Keratinocyte (primary cell): ENCODE results near the gene GXYLT1. TPM values are rescaled to one million over a fixed set of nuclear protein-coding genes. Genes with fewer than 3 reads are reported as not detected.

Source experiments
- DNase-seq: peaks from one replicate; pipeline ENCODE4 v3.0.0-alpha.2; 2011; ENCODE audit warnings: low read depth, missing footprints, low spot score
- FAIRE-seq: peaks from 2 replicates; lab custom pipeline; 2011; peaks lifted over from hg19 to GRCh38; lab: Jason Lieb, UNC
- H2AFZ ChIP-seq: 2 replicates; pipeline ENCODE4 v1.6.0; 2012; ENCODE audit warnings: low read length, control low read depth, inconsistent platforms; ENCODE audit not compliant: control insufficient read depth
- H3K27ac ChIP-seq: 2 replicates; pipeline ENCODE4 v1.5.1; 2011; ENCODE audit warnings: low read length; ENCODE audit not compliant: control insufficient read depth, insufficient read depth
- H3K27me3 ChIP-seq: 3 replicates; pipeline ENCODE4 v1.6.0; 2011; ENCODE audit warnings: low read length; ENCODE audit not compliant: control insufficient read depth, insufficient read depth; ENCODE audit errors: extremely low read depth
- H3K36me3 ChIP-seq, 2 experiments: 2 replicates in 1 of 2; 3 replicates in 1 of 2; pipeline ENCODE4 v1.5.1; 2011; ENCODE audit warnings: low read length in 2 of 2, mild to moderate bottlenecking in 1 of 2; ENCODE audit not compliant: control insufficient read depth in 2 of 2, insufficient read depth in 2 of 2; ENCODE audit errors: extremely low read depth in 1 of 2
- H3K4me1 ChIP-seq: 3 replicates; pipeline ENCODE4 v1.5.1; 2011; ENCODE audit warnings: low read length; ENCODE audit not compliant: control insufficient read depth, insufficient read depth; ENCODE audit errors: extremely low read depth
- H3K4me2 ChIP-seq: 3 replicates; pipeline ENCODE4 v1.6.0; 2011; ENCODE audit warnings: low read depth, low read length; ENCODE audit not compliant: control insufficient read depth, insufficient read depth; ENCODE audit errors: extremely low read depth
- H3K4me3 ChIP-seq, 3 experiments: fragments of 200-600 bp in 1 of 3; sonication (generic) in 1 of 3; 2 replicates in 2 of 3; 3 replicates in 1 of 3; pipeline ENCODE4 v1.5.1; 2011 to 2016; ENCODE audit warnings: low read length in 3 of 3, mild to moderate bottlenecking in 3 of 3, control low read depth in 2 of 3, inconsistent platforms in 1 of 3, low read depth in 1 of 3, mixed read lengths in 1 of 3, mixed run types in 1 of 3, moderate library complexity in 1 of 3; ENCODE audit not compliant: control insufficient read depth in 2 of 3, insufficient read depth in 2 of 3; ENCODE audit errors: extremely low read depth in 1 of 3
- H3K79me2 ChIP-seq: 2 replicates; pipeline ENCODE4 v1.6.0; 2012; ENCODE audit warnings: low read length; ENCODE audit not compliant: control insufficient read depth, insufficient read depth
- H3K9ac ChIP-seq: 3 replicates; pipeline ENCODE4 v1.6.0; 2011; ENCODE audit warnings: low read length; ENCODE audit not compliant: control insufficient read depth, insufficient read depth; ENCODE audit errors: extremely low read depth
- H3K9me1 ChIP-seq: 3 replicates; pipeline ENCODE4 v1.6.0; 2011; ENCODE audit warnings: low read length; ENCODE audit not compliant: control insufficient read depth, insufficient read depth; ENCODE audit errors: extremely low read depth
- H3K9me3 ChIP-seq: 2 replicates; pipeline ENCODE4 v1.5.1; 2012; ENCODE audit warnings: low read depth, low read length; ENCODE audit not compliant: control insufficient read depth
- H4K20me1 ChIP-seq: 3 replicates; pipeline ENCODE4 v1.6.0; 2011; ENCODE audit warnings: low read length; ENCODE audit not compliant: control insufficient read depth, insufficient read depth; ENCODE audit errors: extremely low read depth
- EZH2 ChIP-seq: IDR thresholded peaks from one replicate; pipeline ENCODE4 v1.6.1; 2012; ENCODE audit warnings: inconsistent platforms, mild to moderate bottlenecking, low read length, moderate library complexity
- dilution Hi-C: fragments of 300-500 bp; cut with MboI; formaldehyde crosslinking; loops from one replicate; pipeline ENCODE4 v1.7.0; 2020; ENCODE audit warnings: low sequenced_read_pairs; ENCODE audit not compliant: extremely low pct_ligation_motif_present
- polyA plus RNA-seq, 5 experiments: library from polyadenylated mRNA; depleted of rRNA in 3 of 5; stranded (reverse) in 3 of 5; stranded (forward) in 1 of 5; unstranded in 1 of 5; fragments of >200 nt; gene quantifications; 1 replicate in 1 of 5; 2 replicates in 3 of 5; 3 replicates in 1 of 5; pipeline versions ENCODE4 v1.2.1 to v1.2.3, GENCODE V29; 2011 to 2012; ENCODE audit warnings: missing spikeins in 2 of 5, low read depth in 1 of 5, low replicate concordance in 1 of 5
- TF ChIP-seq, protein P1 (sequence below), 3 experiments: IDR thresholded peaks in 1 of 3; conservative IDR thresholded peaks in 1 of 3; optimal IDR thresholded peaks in 1 of 3; 2 replicates in 2 of 3; 3 replicates in 1 of 3; pipeline versions ENCODE3 to v1.5.1; 2011; ENCODE audit warnings: low read length in 3 of 3, mild to moderate bottlenecking in 3 of 3, moderate library complexity in 2 of 3, control low read depth in 1 of 3, inconsistent platforms in 1 of 3; ENCODE audit not compliant: insufficient read depth in 2 of 3; ENCODE audit errors: extremely low read depth in 1 of 3

The GXYLT1 gene
- polyA plus RNA-seq, 1 donor (not counting 4 experiments of a cell fraction or from before 2014, with no cell fraction given): 8.1 TPM

DNA sequence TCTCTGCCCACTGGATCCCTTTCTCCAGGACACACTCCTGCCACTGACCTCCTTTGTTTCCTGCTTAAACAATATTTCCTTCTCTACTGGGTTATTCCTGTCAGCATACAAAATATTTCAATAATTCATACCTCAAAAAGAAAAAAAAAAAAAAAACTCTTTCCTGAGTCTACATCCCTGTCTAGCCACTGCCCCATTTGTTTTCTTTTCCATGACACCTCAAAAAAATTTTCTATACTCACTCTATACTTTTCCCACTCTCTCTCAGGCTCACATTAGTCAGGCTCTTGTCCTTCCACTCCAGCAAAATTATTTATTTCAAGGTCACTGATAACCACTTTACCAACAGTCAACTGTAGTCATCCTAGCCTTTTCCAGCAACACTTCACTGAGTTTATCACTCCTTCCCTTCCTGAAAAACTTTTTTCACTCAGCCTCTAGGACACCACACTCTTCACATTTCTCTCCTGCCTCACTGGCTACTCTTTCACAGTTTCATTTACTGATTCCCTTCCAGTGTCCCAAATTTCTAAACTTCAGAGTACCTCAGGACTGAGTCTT lies 29.4 kb upstream of the GXYLT1 start:
- FAIRE-seq (no peak), DNase-seq (no peak)
- no peaks in the 10 kb centered on the region for H3K27me3 ChIP-seq
- H3K9ac ChIP-seq: no peak overlapping the region
- dilution Hi-C loops: no loop called here
- TF ChIP-seq, protein P1, sequence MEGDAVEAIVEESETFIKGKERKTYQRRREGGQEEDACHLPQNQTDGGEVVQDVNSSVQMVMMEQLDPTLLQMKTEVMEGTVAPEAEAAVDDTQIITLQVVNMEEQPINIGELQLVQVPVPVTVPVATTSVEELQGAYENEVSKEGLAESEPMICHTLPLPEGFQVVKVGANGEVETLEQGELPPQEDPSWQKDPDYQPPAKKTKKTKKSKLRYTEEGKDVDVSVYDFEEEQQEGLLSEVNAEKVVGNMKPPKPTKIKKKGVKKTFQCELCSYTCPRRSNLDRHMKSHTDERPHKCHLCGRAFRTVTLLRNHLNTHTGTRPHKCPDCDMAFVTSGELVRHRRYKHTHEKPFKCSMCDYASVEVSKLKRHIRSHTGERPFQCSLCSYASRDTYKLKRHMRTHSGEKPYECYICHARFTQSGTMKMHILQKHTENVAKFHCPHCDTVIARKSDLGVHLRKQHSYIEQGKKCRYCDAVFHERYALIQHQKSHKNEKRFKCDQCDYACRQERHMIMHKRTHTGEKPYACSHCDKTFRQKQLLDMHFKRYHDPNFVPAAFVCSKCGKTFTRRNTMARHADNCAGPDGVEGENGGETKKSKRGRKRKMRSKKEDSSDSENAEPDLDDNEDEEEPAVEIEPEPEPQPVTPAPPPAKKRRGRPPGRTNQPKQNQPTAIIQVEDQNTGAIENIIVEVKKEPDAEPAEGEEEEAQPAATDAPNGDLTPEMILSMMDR (optimal IDR thresholded peaks at IDR 0.05 in 1 of 3, IDR thresholded peaks at IDR 0.05 in 1 of 3, conservative IDR thresholded peaks at IDR 0.05 in 1 of 3; ENCODE audit: extremely low read depth in 1 of 3, insufficient read depth in 2 of 3, low read length in 3 of 3): no peak
- TF ChIP-seq EZH2: no peak
- no peaks in the 10 kb centered on the region for H3K9me1 ChIP-seq
- no peaks in the 10 kb centered on the region for H3K36me3 ChIP-seq
- no peak overlapping the region for H2AFZ ChIP-seq
- H3K4me1 ChIP-seq: no peaks in the 10 kb centered on the region
- H3K9me3 ChIP-seq: no peaks in the 10 kb centered on the region
- no peaks in the 10 kb centered on the region for H3K79me2 ChIP-seq
- no peaks in the 10 kb centered on the region for H4K20me1 ChIP-seq
- H3K27ac ChIP-seq: no peak overlapping the region
- H3K4me3 ChIP-seq: no peak overlapping the region
- H3K4me2 ChIP-seq: no peak overlapping the region

DNA sequence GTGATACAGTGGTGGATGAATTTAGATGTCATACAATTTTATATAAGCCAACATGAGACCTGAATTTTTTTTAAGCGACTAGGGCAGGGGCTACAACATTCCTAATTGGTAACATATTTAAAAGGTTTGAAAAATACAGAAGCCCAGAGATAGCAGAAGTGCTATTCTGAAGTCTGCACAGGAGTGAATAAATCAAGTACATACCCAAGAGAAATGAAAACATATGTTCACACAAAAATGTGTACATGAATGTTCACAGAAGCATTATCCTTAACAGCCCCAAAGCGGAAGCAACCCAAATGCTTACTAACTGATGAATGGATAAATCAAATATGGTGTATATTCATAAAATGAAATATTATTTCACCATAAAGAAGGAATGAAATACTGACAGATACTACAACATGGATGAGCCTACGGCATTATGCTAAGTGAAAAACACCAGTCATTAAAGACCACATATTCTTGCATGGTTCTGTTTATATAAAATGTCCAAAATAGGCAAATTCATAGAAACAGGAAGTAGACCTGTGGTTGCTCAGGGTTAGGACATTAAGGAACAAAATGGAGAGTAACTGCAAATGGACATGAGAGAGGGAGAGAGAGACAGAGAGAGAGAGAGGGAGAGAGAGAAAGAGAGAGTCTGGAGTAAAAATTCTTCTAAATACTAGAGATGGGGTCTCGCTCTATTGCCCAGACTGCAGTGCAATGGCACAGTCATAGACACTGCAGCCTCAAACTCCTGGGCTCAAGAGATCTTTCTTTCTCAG lies 28.0 kb upstream of the GXYLT1 start:
- DNase-seq (no peak), FAIRE-seq (no peak)
- H3K9me1 ChIP-seq: no peaks in the 10 kb centered on the region
- no peak overlapping the region for H3K4me2 ChIP-seq
- H3K27me3 ChIP-seq: no peaks in the 10 kb centered on the region
- H3K4me1 ChIP-seq: no peaks in the 10 kb centered on the region
- no peak overlapping the region for H3K9ac ChIP-seq
- H3K79me2 ChIP-seq: no peaks in the 10 kb centered on the region
- dilution Hi-C loops: no loop called here
- no peak overlapping the region for H2AFZ ChIP-seq
- H3K36me3 ChIP-seq: no peaks in the 10 kb centered on the region
- no peaks in the 10 kb centered on the region for H3K9me3 ChIP-seq
- H4K20me1 ChIP-seq: no peaks in the 10 kb centered on the region
- H3K4me3 ChIP-seq: no peak overlapping the region
- TF ChIP-seq, protein P1 (optimal IDR thresholded peaks at IDR 0.05 in 1 of 3, IDR thresholded peaks at IDR 0.05 in 1 of 3, conservative IDR thresholded peaks at IDR 0.05 in 1 of 3; ENCODE audit: extremely low read depth in 1 of 3, insufficient read depth in 2 of 3, low read length in 3 of 3): no peak
- TF ChIP-seq EZH2: no peak
- no peak overlapping the region for H3K27ac ChIP-seq
